H1 (cell line): ENCODE data around the gene CAMK1. TPM values are rescaled to one million over a fixed set of nuclear protein-coding genes. Genes with fewer than 3 reads are reported as not detected.

Experiments used
- CTCF ChIA-PET: fragments of 300-600 bp; sonication (Branson Sonifier 250); formaldehyde crosslinking; loops from one replicate; lab custom pipeline; 2021; ENCODE audit not compliant: partially characterized antibody; lab: Charles Lee
- POLR2A ChIA-PET: fragments of 300-600 bp; sonication (Branson Sonifier 250); formaldehyde crosslinking; loops from one replicate; lab custom pipeline; 2021; ENCODE audit warnings: inconsistent platforms; ENCODE audit not compliant: partially characterized antibody; lab: Charles Lee
- DNase-seq, 2 experiments: peaks; one replicate each; pipeline versions ENCODE4 v3.0.0 to v3.0.0-alpha.2; 2010 to 2022; ENCODE audit warnings: low spot score in 2 of 2, low read depth in 1 of 2, mixed read lengths in 1 of 2
- FAIRE-seq: peaks from 2 replicates; lab custom pipeline; 2011; peaks lifted over from hg19 to GRCh38; lab: Jason Lieb, UNC
- H2AFZ ChIP-seq: 2 replicates; pipeline ENCODE4 v1.8.1; 2012; ENCODE audit warnings: low read length, inconsistent platforms
- H2AK5ac ChIP-seq: 2 replicates; pipeline ENCODE4 v1.6.1; 2013; ENCODE audit warnings: low read depth, low read length
- H2BK120ac ChIP-seq: replicated peaks from 2 replicates; pipeline ENCODE3; 2013; ENCODE audit warnings: low read depth, low read length, inconsistent platforms
- H2BK12ac ChIP-seq: 2 replicates; pipeline ENCODE4 v1.6.1; 2013; ENCODE audit warnings: low read depth, low read length
- H2BK15ac ChIP-seq: 2 replicates; pipeline ENCODE4 v1.6.1; 2013; ENCODE audit warnings: low read length
- H2BK20ac ChIP-seq: 2 replicates; pipeline ENCODE4 v1.6.1; 2013; ENCODE audit warnings: low read length
- H2BK5ac ChIP-seq: 2 replicates; pipeline ENCODE4 v1.6.1; 2013; ENCODE audit warnings: low read depth, low read length
- H3K14ac ChIP-seq: 2 replicates; pipeline ENCODE4 v1.6.1; 2013; ENCODE audit warnings: inconsistent platforms; ENCODE audit not compliant: insufficient read length
- H3K18ac ChIP-seq: 2 replicates; pipeline ENCODE4 v1.6.1; 2013; ENCODE audit warnings: low read length; ENCODE audit errors: extremely low read depth
- H3K23ac ChIP-seq: 2 replicates; pipeline ENCODE4 v1.6.1; 2013; ENCODE audit warnings: inconsistent platforms; ENCODE audit not compliant: insufficient read length
- H3K23me2 ChIP-seq: 2 replicates; pipeline ENCODE4 v1.6.1; 2013; ENCODE audit warnings: low read depth, low read length
- H3K27ac ChIP-seq: 2 replicates; pipeline ENCODE4 v1.6.1; 2011; ENCODE audit warnings: low read depth, low read length, inconsistent platforms
- H3K27me3 ChIP-seq, 4 experiments: replicated peaks in 1 of 4; 1 replicate in 1 of 4; 2 replicates in 3 of 4; pipeline versions ENCODE4 v1.6.1 to v1.8.1; 2011 to 2013; ENCODE audit warnings: low read length in 3 of 4, mild to moderate bottlenecking in 3 of 4, inconsistent platforms in 2 of 4, mixed read lengths in 2 of 4, moderate library complexity in 1 of 4; ENCODE audit not compliant: control insufficient read depth in 3 of 4, insufficient read depth in 3 of 4; ENCODE audit errors: extremely low read depth in 1 of 4
- H3K36me3 ChIP-seq, 4 experiments: 2 replicates each; pipeline versions ENCODE4 v1.6.1 to v1.8.1; 2011 to 2013; ENCODE audit warnings: mild to moderate bottlenecking in 4 of 4, low read length in 3 of 4, moderate library complexity in 2 of 4, control low read depth in 1 of 4, inconsistent platforms in 1 of 4; ENCODE audit not compliant: insufficient read depth in 4 of 4, control insufficient read depth in 2 of 4
- H3K4ac ChIP-seq: replicated peaks from 2 replicates; pipeline ENCODE3; 2013; ENCODE audit warnings: low read length, low read depth, mixed read lengths, inconsistent platforms; ENCODE audit not compliant: insufficient read length
- H3K4me1 ChIP-seq, 4 experiments: replicated peaks in 1 of 4; 1 replicate in 1 of 4; 2 replicates in 3 of 4; pipeline versions ENCODE4 v1.6.1 to v1.8.1; 2011 to 2013; ENCODE audit warnings: low read length in 3 of 4, inconsistent platforms in 2 of 4, mixed read lengths in 1 of 4; ENCODE audit not compliant: insufficient read depth in 4 of 4, control insufficient read depth in 3 of 4
- H3K4me2 ChIP-seq, 2 experiments: 2 replicates each; pipeline versions ENCODE4 v1.6.1 to v1.8.1; 2011 to 2013; ENCODE audit warnings: low read depth in 2 of 2, low read length in 2 of 2, control low read depth in 1 of 2, inconsistent platforms in 1 of 2, mild to moderate bottlenecking in 1 of 2; ENCODE audit not compliant: insufficient read depth in 1 of 2
- H3K4me3 ChIP-seq, 4 experiments: fragments of 200-600, 300-600 bp in 1 of 4; sonication (generic), shearing (Covaris generic), sonication (Bioruptor Twin) in 1 of 4; 2 replicates each; pipeline versions ENCODE4 v1.5.1 to v1.8.1; 2011 to 2016; ENCODE audit warnings: low read length in 4 of 4, low read depth in 3 of 4, control low read depth in 2 of 4, inconsistent platforms in 2 of 4, mild to moderate bottlenecking in 2 of 4, mixed read lengths in 1 of 4, moderate library complexity in 1 of 4; ENCODE audit not compliant: insufficient read depth in 2 of 4; ENCODE audit errors: extremely low read depth in 1 of 4
- H3K56ac ChIP-seq: replicated peaks from 2 replicates; pipeline ENCODE3; 2013; ENCODE audit warnings: low read depth, mild to moderate bottlenecking, mixed read lengths, low read length, inconsistent platforms; ENCODE audit not compliant: insufficient read length
- H3K79me1 ChIP-seq: 2 replicates; pipeline ENCODE4 v1.6.1; 2013; ENCODE audit warnings: low read depth, low read length, control low read depth
- H3K79me2 ChIP-seq, 2 experiments: 2 replicates each; pipeline versions ENCODE4 v1.6.1 to v1.8.1; 2012 to 2013; ENCODE audit warnings: low read length in 2 of 2, mild to moderate bottlenecking in 2 of 2, inconsistent platforms in 1 of 2; ENCODE audit not compliant: insufficient read depth in 2 of 2, control insufficient read depth in 1 of 2
- H3K9ac ChIP-seq, 4 experiments: replicated peaks in 1 of 4; 1 replicate in 1 of 4; 2 replicates in 3 of 4; pipeline versions ENCODE4 v1.6.1 to v1.8.1; 2011 to 2013; ENCODE audit warnings: low read depth in 3 of 4, low read length in 3 of 4, control low read depth in 2 of 4, mild to moderate bottlenecking in 2 of 4, moderate library complexity in 2 of 4, inconsistent platforms in 1 of 4; ENCODE audit errors: extremely low read depth in 1 of 4
- H3K9me3 ChIP-seq, 2 experiments: 2 replicates each; pipeline versions ENCODE4 v1.6.1 to v1.8.1; 2012 to 2013; ENCODE audit warnings: mild to moderate bottlenecking in 2 of 2, moderate library complexity in 2 of 2, control low read depth in 1 of 2, inconsistent platforms in 1 of 2, low read depth in 1 of 2, low read length in 1 of 2, mixed read lengths in 1 of 2; ENCODE audit not compliant: insufficient read depth in 2 of 2
- H4K20me1 ChIP-seq, 2 experiments: replicated peaks in 1 of 2; 2 replicates each; pipeline versions ENCODE3 to v1.8.1; 2011 to 2013; ENCODE audit warnings: inconsistent platforms in 2 of 2, low read length in 2 of 2, mild to moderate bottlenecking in 1 of 2; ENCODE audit not compliant: insufficient read depth in 2 of 2, control insufficient read depth in 1 of 2
- H4K5ac ChIP-seq: 2 replicates; pipeline ENCODE4 v1.6.1; 2013; ENCODE audit warnings: low read length, low read depth, mixed read lengths, inconsistent platforms; ENCODE audit not compliant: insufficient read length
- H4K8ac ChIP-seq: 2 replicates; pipeline ENCODE4 v1.8.0; 2013; ENCODE audit warnings: mild to moderate bottlenecking, moderate library complexity, low read length, inconsistent platforms; ENCODE audit not compliant: insufficient read depth; ENCODE audit errors: extremely low read depth
- H4K91ac ChIP-seq: replicated peaks from 2 replicates; pipeline ENCODE3; 2013; ENCODE audit warnings: low read length, mixed read lengths, inconsistent platforms; ENCODE audit not compliant: insufficient read length
- CBX5 ChIP-seq: fragments of 300-800, 300-1000 bp; sonication (generic); IDR thresholded peaks from 2 replicates; pipeline ENCODE4 v1.7.1; 2016; ENCODE audit warnings: antibody characterized with exemption, low read length, low read depth
- CREB1 ChIP-seq: IDR thresholded peaks from 2 replicates; pipeline ENCODE4 v1.6.1; 2012; ENCODE audit warnings: inconsistent platforms
- JUND ChIP-seq: IDR thresholded peaks from 2 replicates; pipeline ENCODE4 v1.6.1; 2011; ENCODE audit warnings: mild to moderate bottlenecking, improper control_type of control experiment, low read length
- PHF8 ChIP-seq: fragments of 200-600 bp; sonication (generic); conservative IDR thresholded peaks from 2 replicates; pipeline ENCODE4 v1.7.1; 2012; ENCODE audit warnings: low read depth, mild to moderate bottlenecking, inconsistent platforms, low read length, moderate library complexity
- POLR2A ChIP-seq, 2 experiments: IDR thresholded peaks; 1 replicate in 1 of 2; 2 replicates in 1 of 2; pipeline ENCODE4 v1.6.1; 2011; ENCODE audit warnings: low read depth in 2 of 2, low read length in 2 of 2, mild to moderate bottlenecking in 2 of 2; ENCODE audit errors: control extremely low read depth in 1 of 2
- POU5F1 ChIP-seq: IDR thresholded peaks from 2 replicates; pipeline ENCODE4 v1.6.1; 2011; ENCODE audit warnings: low read depth, mild to moderate bottlenecking, low read length, moderate library complexity
- RNF2 ChIP-seq: fragments of 200-900, 300-1000 bp; sonication (generic); IDR thresholded peaks from 2 replicates; pipeline ENCODE4 v1.7.1; 2016; ENCODE audit warnings: borderline replicate concordance, low read depth, mild to moderate bottlenecking, antibody characterized with exemption, low read length; ENCODE audit not compliant: poor library complexity, severe bottlenecking; ENCODE audit errors: missing control alignments
- SIRT6 ChIP-seq: IDR thresholded peaks from one replicate; pipeline ENCODE4 v1.7.1; 2012; ENCODE audit warnings: low read length, inconsistent platforms
- TBP ChIP-seq: IDR thresholded peaks from 2 replicates; pipeline ENCODE4 v1.6.1; 2011; ENCODE audit warnings: low read depth, low read length, improper control_type of control experiment
- WGBS, 2 experiments: shearing (Covaris generic) in 1 of 2; methylation state at CpG; one replicate each; pipeline versions ENCODE4 v1.1.6 to v1.1.7; 2013 to 2015; ENCODE audit warnings: low lambda C conversion rate in 2 of 2, mixed read lengths in 2 of 2, inconsistent platforms in 1 of 2, low coverage in 1 of 2, missing lambda C conversion rate in 1 of 2; ENCODE audit not compliant: insufficient replicate concordance in 2 of 2, insufficient coverage in 1 of 2, insufficient read length in 1 of 2; ENCODE audit errors: extremely low coverage in 1 of 2, missing lambda C conversion rate in 1 of 2; 5-methylcytosine and 5-hydroxymethylcytosine counted together
- polyA plus RNA-seq, 7 experiments: library from polyadenylated mRNA; depleted of rRNA in 3 of 7; stranded (reverse) in 5 of 7; unstranded in 2 of 7; fragments of >200 nt in 5 of 7; fragments of 200-250 nt in 2 of 7; gene quantifications; 1 replicate in 5 of 7; 2 replicates in 1 of 7; 4 replicates in 1 of 7; pipeline versions ENCODE4 v1.2.1 to v1.2.3, GENCODE V29; 2011 to 2013; ENCODE audit warnings: missing spikeins in 2 of 7, mixed read lengths in 2 of 7
- total RNA-seq: library from RNA; stranded (reverse); fragmentation: NEBNext Ultra II Directional; extraction: Animal tissue kit (Norgen Biotek cat#: 25700); gene quantifications from 2 replicates; pipeline ENCODE4 v1.2.1, GENCODE V29; 2021
- TF ChIP-seq, protein P1 (sequence below): IDR thresholded peaks from 2 replicates; pipeline ENCODE4 v1.6.1; 2012; ENCODE audit warnings: inconsistent platforms
- TF ChIP-seq, protein P2 (sequence below): IDR thresholded peaks from 2 replicates; pipeline ENCODE4 v1.6.1; 2012; ENCODE audit warnings: inconsistent platforms

CAMK1 gene
- total and polyA plus RNA-seq, 2 of the 8 experiments (the other 6 are each of a cell fraction or from before 2014, with no cell fraction given) = 4.9 to 5.1 TPM

DNA sequence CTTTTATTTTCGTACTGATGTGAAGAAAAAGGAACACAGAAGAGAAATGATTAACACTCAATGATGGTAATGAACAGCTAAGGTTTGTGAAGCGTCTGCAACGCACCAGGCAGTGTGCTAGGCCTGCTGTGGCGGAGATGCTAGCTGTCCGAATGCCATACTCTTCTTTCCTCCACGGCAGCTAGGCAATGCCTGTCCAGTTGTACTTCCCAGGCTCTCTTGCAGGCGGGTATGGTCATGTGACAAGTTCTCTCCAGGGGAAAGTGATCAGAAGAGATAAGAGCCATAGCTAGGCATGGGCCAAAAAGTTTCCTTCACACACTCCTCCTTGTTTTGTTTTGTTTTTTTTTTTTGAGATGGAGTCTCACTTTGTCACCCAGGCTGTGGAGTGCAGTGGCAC lies 15.9 kb upstream of the CAMK1 start:
- FAIRE-seq = no peak
- H3K23ac ChIP-seq = no peak overlapping the region
- no peak overlapping the region for H4K5ac ChIP-seq
- H2BK120ac ChIP-seq = no peak overlapping the region
- WGBS, 2 experiments = 94% methylated on average over 7 of the region's 7 CpGs; no CpG with 5 or more reads in 1 of the 2 experiments
- no peaks in the 10 kb centered on the region; a peak in 1 of 4 replicates for H3K79me2 ChIP-seq
- H3K4me1 ChIP-seq = no peaks in the 10 kb centered on the region
- H3K4me3 ChIP-seq = no peak overlapping the region
- no peak overlapping the region for H2AFZ ChIP-seq
- no peak overlapping the region for H3K27ac ChIP-seq
- H3K27me3 ChIP-seq = no peaks in the 10 kb centered on the region
- no peak overlapping the region for H2BK15ac ChIP-seq
- H3K14ac ChIP-seq = no peak overlapping the region
- ChIA-PET CTCF (interaction anchor here (0.8 to 1.8 kb wide), 6 partner anchors 9 to 161 kb away, joined by 3 to 9 read pairs (median 3); no protein-coding TSS in a partner anchor), POLR2A (interaction anchor here (0.7 to 2.3 kb wide), 3 partner anchors 9 to 36 kb away, joined by 3 to 10 read pairs (median 3); partner anchors contain the start of gene OGG1)
- DNase-seq = no peak
- H4K20me1 ChIP-seq = peaks cover 0 to 1% of the 10 kb centered on the region in 2 experiments
- H3K4me2 ChIP-seq = no peak overlapping the region
- no peak overlapping the region for H3K4ac ChIP-seq
- H2BK20ac ChIP-seq = no peak overlapping the region
- no peak overlapping the region for H3K56ac ChIP-seq
- TF ChIP-seq PHF8 (no peak), POU5F1 (no peak), POLR2A (IDR thresholded peaks at IDR 0.05; ENCODE audit: control extremely low read depth in 1 of 2, low read depth in 2 of 2, low read length in 2 of 2) (no peak), CREB1 (no peak), SIRT6 (no peak), RNF2 (no peak), CBX5 (no peak), JUND (no peak), TBP (no peak)
- TF ChIP-seq, protein P1, sequence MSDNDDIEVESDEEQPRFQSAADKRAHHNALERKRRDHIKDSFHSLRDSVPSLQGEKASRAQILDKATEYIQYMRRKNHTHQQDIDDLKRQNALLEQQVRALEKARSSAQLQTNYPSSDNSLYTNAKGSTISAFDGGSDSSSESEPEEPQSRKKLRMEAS = no peak
- TF ChIP-seq, protein P2, sequence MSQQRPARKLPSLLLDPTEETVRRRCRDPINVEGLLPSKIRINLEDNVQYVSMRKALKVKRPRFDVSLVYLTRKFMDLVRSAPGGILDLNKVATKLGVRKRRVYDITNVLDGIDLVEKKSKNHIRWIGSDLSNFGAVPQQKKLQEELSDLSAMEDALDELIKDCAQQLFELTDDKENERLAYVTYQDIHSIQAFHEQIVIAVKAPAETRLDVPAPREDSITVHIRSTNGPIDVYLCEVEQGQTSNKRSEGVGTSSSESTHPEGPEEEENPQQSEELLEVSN = no peak
- H3K23me2 ChIP-seq = no peaks in the 10 kb centered on the region
- H3K36me3 ChIP-seq = peaks cover 6 to 63% (median 35%) of the 10 kb centered on the region in 4 experiments
- no peak overlapping the region for H2AK5ac ChIP-seq
- no peak overlapping the region for H3K18ac ChIP-seq
- H3K9me3 ChIP-seq = no peaks in the 10 kb centered on the region
- no peak overlapping the region for H2BK12ac ChIP-seq
- H4K91ac ChIP-seq = no peak overlapping the region
- no peak overlapping the region for H2BK5ac ChIP-seq
- no peak overlapping the region for H4K8ac ChIP-seq
- H3K9ac ChIP-seq = no peak overlapping the region
- H3K79me1 ChIP-seq = no peaks in the 10 kb centered on the region
